GM10248 (cell line): ENCODE data around the gene MIA2.

ENCODE experiments used
- CTCF ChIA-PET: fragments of 300-600 bp; sonication (Branson Sonifier 250); formaldehyde crosslinking; extraction: SDS; loops from one replicate; lab custom pipeline; 2021; ENCODE audit warnings: antibody characterized with exemption; lab: Yijun Ruan, JAX
- POLR2A ChIA-PET: fragments of 350-650 bp; sonication (Branson Sonifier 250); formaldehyde crosslinking; extraction: SDS; loops from one replicate; lab custom pipeline; 2020; ENCODE audit warnings: antibody characterized with exemption; lab: Yijun Ruan, JAX
- DNase-seq: peaks from one replicate; pipeline ENCODE4 v3.0.0; 2012; ENCODE audit errors: extremely low spot score
- CTCF ChIP-seq: IDR thresholded peaks from 2 replicates; pipeline ENCODE4 v1.5.1; 2012; ENCODE audit warnings: mild to moderate bottlenecking, low read depth; ENCODE audit errors: extremely low read depth, missing control alignments, control extremely low read depth

The MIA2 gene

GRCh38 chr14:39367387-39367751, 133.7 kb downstream of the MIA2 start:
- ChIA-PET POLR2A (no interaction called here), CTCF (interaction anchor here (1.1 kb wide), 1 partner anchor 101 kb away, joined by 4 read pairs; no protein-coding TSS in a partner anchor)
- TF ChIP-seq CTCF: no peak
- no peak for DNase-seq

GRCh38 chr14:39368261-39368959, 134.7 kb downstream of the MIA2 start:
- ChIA-PET POLR2A (no interaction called here), CTCF (interaction anchor here (1.0 to 1.7 kb wide), 6 partner anchors 9 to 261 kb away, joined by 3 to 7 read pairs (median 4); no protein-coding TSS in a partner anchor)
- peak; percentile 30 for DNase-seq
- peak; percentile 45 for TF ChIP-seq CTCF

GRCh38 chr14:39369029-39369428, 135.3 kb downstream of the MIA2 start:
- DNase-seq: no peak
- no peak for TF ChIP-seq CTCF
- ChIA-PET POLR2A (no interaction called here), CTCF (interaction anchor here (1.3 to 1.7 kb wide), 5 partner anchors 8 to 261 kb away, joined by 3 to 7 read pairs (median 4); no protein-coding TSS in a partner anchor)

- POLR2A ChIA-PET: no interaction called here
Observed at GRCh38 chr14:39370415-39370814, 136.7 kb downstream of the MIA2 start.

GRCh38 chr14:39372656-39373055, 138.9 kb downstream of the MIA2 start:
- no peak for TF ChIP-seq CTCF
- no peak for DNase-seq
- CTCF ChIA-PET: interaction anchor here (1.8 kb wide), 1 partner anchor 11 kb away, joined by 4 read pairs; no protein-coding TSS in a partner anchor
- POLR2A ChIA-PET: no interaction called here

More at GRCh38 chr14:39370415-39370814, 136.7 kb downstream of the MIA2 start:
- DNase-seq: no peak
- no peak for TF ChIP-seq CTCF
- CTCF ChIA-PET: interaction anchor here (1.1 to 1.7 kb wide), 2 partner anchors 11 kb away, joined by 3 to 7 read pairs; no protein-coding TSS in a partner anchor

- ChIA-PET CTCF (interaction anchor here (1.1 to 1.6 kb wide), 4 partner anchors 9 to 109 kb away, joined by 3 to 4 read pairs (median 4); no protein-coding TSS in a partner anchor), POLR2A (no interaction called here)
- DNase-seq: no peak
Observed at GRCh38 chr14:39374851-39375250, 141.1 kb downstream of the MIA2 start.

More at GRCh38 chr14:39374851-39375250, 141.1 kb downstream of the MIA2 start:
- no peak for TF ChIP-seq CTCF
